Calu3 (cell line): ENCODE data around the gene SLC4A8. TPM values are rescaled to one million over a fixed set of nuclear protein-coding genes. Genes with fewer than 3 reads are reported as not detected.

Source experiments
- BruUV-seq: library from RNA; stranded (reverse); fragments of 400-500 nt; replicated peaks from 2 replicates; lab custom pipeline; 2021; lab: Mats Ljungman, UMichigan
- CTCF ChIA-PET: fragments of 300-600 bp; sonication (Branson Sonifier 250); formaldehyde crosslinking; loops from one replicate; lab custom pipeline; 2022; ENCODE audit warnings: antibody characterized with exemption; lab: Charles Lee
- DNase-seq: peaks from one replicate; pipeline ENCODE4 v3.0.0; 2022
- H3K27ac Mint-ChIP-seq: one replicate; pipeline ENCODE4 v1.8.0; 2022; ENCODE audit warnings: mixed read lengths; ENCODE audit not compliant: unreplicated experiment
- H3K27me3 Mint-ChIP-seq: one replicate; pipeline ENCODE4 v1.8.0; 2022; ENCODE audit warnings: mixed read lengths; ENCODE audit not compliant: unreplicated experiment
- H3K36me3 Mint-ChIP-seq: one replicate; pipeline ENCODE4 v1.8.0; 2022; ENCODE audit warnings: mild to moderate bottlenecking, moderate library complexity, mixed read lengths; ENCODE audit not compliant: insufficient read depth, unreplicated experiment
- H3K4me1 Mint-ChIP-seq: one replicate; pipeline ENCODE4 v1.8.0; 2022; ENCODE audit warnings: mild to moderate bottlenecking, low read depth, mixed read lengths; ENCODE audit not compliant: unreplicated experiment
- H3K4me3 Mint-ChIP-seq: one replicate; pipeline ENCODE4 v1.8.0; 2022; ENCODE audit warnings: mild to moderate bottlenecking, low read depth, moderate library complexity, mixed read lengths; ENCODE audit not compliant: unreplicated experiment
- H3K9me3 Mint-ChIP-seq: one replicate; pipeline ENCODE4 v1.8.0; 2022; ENCODE audit warnings: low read depth, mixed read lengths; ENCODE audit not compliant: unreplicated experiment
- intact Hi-C: fragments of 100-400 bp; cut with micrococcal nuclease; formaldehyde crosslinking; loops from one replicate; pipeline ENCODE4 v1.10.0; 2022; ENCODE audit not compliant: unreplicated experiment
- total RNA-seq: library from RNA; stranded (reverse); gene quantifications from 2 replicates; pipeline ENCODE4 v1.2.3, GENCODE V29; 2022
- TF ChIP-seq, protein P1 (sequence below): fragments of 200-600 bp; IDR thresholded peaks from one replicate; pipeline ENCODE4 v1.8.0; 2022; ENCODE audit warnings: antibody characterized with exemption; ENCODE audit not compliant: unreplicated experiment

SLC4A8 gene
- total RNA-seq, 1 experiment from 2014 or later = 1.1 TPM

DNA sequence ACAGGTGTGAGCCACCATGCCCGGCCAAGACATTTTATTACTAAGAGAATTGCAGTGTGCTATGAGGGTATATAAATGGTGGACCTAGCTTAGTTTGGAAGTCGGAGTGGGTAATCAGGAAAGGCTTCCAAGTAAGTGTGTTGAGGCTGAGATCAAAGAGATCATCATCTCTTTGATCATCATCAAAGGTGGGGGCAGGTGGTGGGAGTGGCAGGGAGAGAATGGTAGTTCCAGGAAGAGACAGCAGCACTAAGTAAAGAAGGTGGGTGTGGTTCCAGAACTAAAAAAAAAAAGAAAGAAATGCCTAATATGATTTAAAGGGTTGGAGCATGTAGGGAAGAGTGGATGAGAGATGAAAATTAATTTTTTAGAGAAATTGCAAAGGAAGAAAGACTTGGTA lies 14.7 kb downstream of the SLC4A8 start:
- CTCF ChIA-PET = interaction anchor here (1.2 kb wide), 1 partner anchor 9 kb away, joined by 3 read pairs; no protein-coding TSS in a partner anchor
- H3K4me1 Mint-ChIP-seq = peaks cover 11% of the 10 kb centered on the region
- no TSS peak for BruUV-seq

DNA sequence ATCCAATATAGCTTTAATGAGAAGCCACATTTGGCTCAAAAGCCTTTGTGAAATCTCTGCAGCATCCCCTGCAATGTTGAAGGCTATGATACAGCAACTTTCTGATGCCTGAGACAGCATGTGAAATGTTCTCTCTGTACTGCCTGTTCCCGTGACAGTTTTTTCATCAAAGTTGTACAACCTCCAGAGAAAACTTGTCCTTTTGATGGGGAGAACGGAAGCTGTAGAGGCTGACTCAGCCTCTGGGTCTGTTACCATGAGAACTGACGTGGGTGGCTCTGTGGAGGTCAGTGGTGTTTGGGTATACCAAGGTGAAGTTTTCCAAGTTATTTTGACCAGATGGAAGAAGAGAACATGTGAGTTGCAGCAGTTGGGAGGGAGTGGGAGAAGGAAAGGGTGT lies 17.0 kb downstream of the SLC4A8 start:
- BruUV-seq = no TSS peak
- H3K9me3 Mint-ChIP-seq = no peaks in the 10 kb centered on the region
- intact Hi-C loops = no loop called here
- TF ChIP-seq, protein P1, sequence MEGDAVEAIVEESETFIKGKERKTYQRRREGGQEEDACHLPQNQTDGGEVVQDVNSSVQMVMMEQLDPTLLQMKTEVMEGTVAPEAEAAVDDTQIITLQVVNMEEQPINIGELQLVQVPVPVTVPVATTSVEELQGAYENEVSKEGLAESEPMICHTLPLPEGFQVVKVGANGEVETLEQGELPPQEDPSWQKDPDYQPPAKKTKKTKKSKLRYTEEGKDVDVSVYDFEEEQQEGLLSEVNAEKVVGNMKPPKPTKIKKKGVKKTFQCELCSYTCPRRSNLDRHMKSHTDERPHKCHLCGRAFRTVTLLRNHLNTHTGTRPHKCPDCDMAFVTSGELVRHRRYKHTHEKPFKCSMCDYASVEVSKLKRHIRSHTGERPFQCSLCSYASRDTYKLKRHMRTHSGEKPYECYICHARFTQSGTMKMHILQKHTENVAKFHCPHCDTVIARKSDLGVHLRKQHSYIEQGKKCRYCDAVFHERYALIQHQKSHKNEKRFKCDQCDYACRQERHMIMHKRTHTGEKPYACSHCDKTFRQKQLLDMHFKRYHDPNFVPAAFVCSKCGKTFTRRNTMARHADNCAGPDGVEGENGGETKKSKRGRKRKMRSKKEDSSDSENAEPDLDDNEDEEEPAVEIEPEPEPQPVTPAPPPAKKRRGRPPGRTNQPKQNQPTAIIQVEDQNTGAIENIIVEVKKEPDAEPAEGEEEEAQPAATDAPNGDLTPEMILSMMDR = no peak
- CTCF ChIA-PET = no interaction called here
- H3K4me1 Mint-ChIP-seq = peaks cover 11% of the 10 kb centered on the region
- H3K4me3 Mint-ChIP-seq = no peak overlapping the region
- H3K27me3 Mint-ChIP-seq = peaks cover 66% of the 10 kb centered on the region
- DNase-seq = no peak
- H3K36me3 Mint-ChIP-seq = no peaks in the 10 kb centered on the region
- H3K27ac Mint-ChIP-seq = no peak overlapping the region

More for the DNA sequence above, 14.7 kb downstream of the SLC4A8 start:
- TF ChIP-seq, protein P1 = no peak
- DNase-seq = no peak
- peaks cover 51% of the 10 kb centered on the region for H3K27me3 Mint-ChIP-seq
- intact Hi-C loops = no loop called here
- no peaks in the 10 kb centered on the region for H3K9me3 Mint-ChIP-seq
- H3K4me3 Mint-ChIP-seq = no peak overlapping the region
- no peaks in the 10 kb centered on the region for H3K36me3 Mint-ChIP-seq
- no peak overlapping the region for H3K27ac Mint-ChIP-seq

GRCh38 chr12:51442324-51442723 lies 17.7 kb downstream of the SLC4A8 start:
- no peak overlapping the region for H3K4me3 Mint-ChIP-seq
- no peaks in the 10 kb centered on the region for H3K36me3 Mint-ChIP-seq
- CTCF ChIA-PET = no interaction called here
- H3K9me3 Mint-ChIP-seq = no peaks in the 10 kb centered on the region
- TF ChIP-seq, protein P1 = no peak
- H3K4me1 Mint-ChIP-seq = peaks cover 11% of the 10 kb centered on the region
- intact Hi-C loops = no loop called here
- DNase-seq = no peak
- H3K27ac Mint-ChIP-seq = no peak overlapping the region
- peaks cover 73% of the 10 kb centered on the region for H3K27me3 Mint-ChIP-seq
- BruUV-seq = no TSS peak

DNA sequence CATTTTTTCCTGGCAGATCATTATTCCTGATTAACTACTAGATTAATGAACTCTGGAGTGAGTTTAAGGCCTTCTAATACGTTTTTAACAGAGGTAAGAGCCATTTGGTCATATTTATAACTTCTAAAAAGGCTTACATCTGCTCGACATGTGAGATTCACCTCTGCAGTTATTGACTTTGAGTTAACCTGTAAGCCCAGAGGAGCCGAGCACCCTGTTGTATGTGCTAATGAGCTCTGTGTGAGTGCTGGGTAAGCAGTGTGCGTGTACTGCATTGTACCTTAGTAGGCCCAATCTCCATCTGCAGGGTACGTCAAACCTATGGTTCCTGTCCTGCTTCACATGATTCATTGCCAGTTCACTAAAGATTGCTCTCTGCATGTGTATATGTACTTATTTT lies 18.9 kb downstream of the SLC4A8 start:
- H3K4me3 Mint-ChIP-seq = no peak overlapping the region

More for the DNA sequence above, 18.9 kb downstream of the SLC4A8 start:
- no peak for DNase-seq
- no TSS peak for BruUV-seq
- intact Hi-C loops = no loop called here
- no peak overlapping the region for H3K27ac Mint-ChIP-seq
- TF ChIP-seq, protein P1 = no peak
- H3K9me3 Mint-ChIP-seq = no peaks in the 10 kb centered on the region
- CTCF ChIA-PET = no interaction called here
- H3K4me1 Mint-ChIP-seq = peaks cover 11% of the 10 kb centered on the region
- no peaks in the 10 kb centered on the region for H3K36me3 Mint-ChIP-seq
- H3K27me3 Mint-ChIP-seq = peaks cover 75% of the 10 kb centered on the region
